ENCODE measurements around the gene TPI1. TPM values are rescaled to one million over a fixed set of nuclear protein-coding genes. Genes with fewer than 3 reads are reported as not detected.

TPI1 gene
- total and polyA plus RNA-seq, 2 of the 8 experiments (the other 6 are each of a cell fraction or from before 2014, with no cell fraction given): 910 to 3,018 TPM

- Histone ChIP-seq H3K27me3 (replicated peaks in 1 of 4; ENCODE audit: control insufficient read depth in 3 of 4, extremely low read depth in 1 of 4, insufficient read depth in 3 of 4, low read length in 3 of 4) (no peaks in the 10 kb centered on the region), H3K4me3 (ENCODE audit: extremely low read depth in 1 of 4, insufficient read depth in 2 of 4, low read depth in 3 of 4, low read length in 4 of 4) (no peak overlapping the region), H2BK120ac (replicated peaks; ENCODE audit: low read depth, low read length) (no peak overlapping the region), H2BK12ac (ENCODE audit: low read depth, low read length) (no peak overlapping the region), H2AK5ac (ENCODE audit: low read depth, low read length) (no peak overlapping the region), H3K18ac (ENCODE audit: extremely low read depth, low read length) (no peak overlapping the region), H4K20me1 (replicated peaks in 1 of 2; ENCODE audit: control insufficient read depth in 1 of 2, insufficient read depth in 2 of 2, low read length in 2 of 2) (peaks cover 0 to 5% of the 10 kb centered on the region in 2 experiments), H4K5ac (ENCODE audit: insufficient read length, low read depth, low read length) (no peak overlapping the region), H3K4me1 (replicated peaks in 1 of 4; ENCODE audit: control insufficient read depth in 3 of 4, insufficient read depth in 4 of 4, low read length in 3 of 4) (peaks cover 0 to 6% (median 0%) of the 10 kb centered on the region in 4 experiments; a peak in 1 of 7 replicates), H3K36me3 (ENCODE audit: control insufficient read depth in 2 of 4, insufficient read depth in 4 of 4, low read length in 3 of 4) (peaks cover 15 to 57% (median 42%) of the 10 kb centered on the region in 4 experiments; a peak in 7 of 8 replicates), H3K56ac (replicated peaks; ENCODE audit: insufficient read length, low read depth, low read length) (no peak overlapping the region), H3K27ac (ENCODE audit: low read depth, low read length) (no peak overlapping the region), H3K23ac (ENCODE audit: insufficient read length) (no peak overlapping the region), H3K9me3 (ENCODE audit: insufficient read depth in 2 of 2, low read depth in 1 of 2, low read length in 1 of 2) (no peaks in the 10 kb centered on the region), H2BK15ac (ENCODE audit: low read length) (no peak overlapping the region), H3K79me1 (ENCODE audit: low read depth, low read length) (peaks cover 2% of the 10 kb centered on the region), H3K23me2 (ENCODE audit: low read depth, low read length) (peaks cover 10% of the 10 kb centered on the region), H4K91ac (replicated peaks; ENCODE audit: insufficient read length, low read length) (no peak overlapping the region), H2BK5ac (ENCODE audit: low read depth, low read length) (no peak overlapping the region), H3K4ac (replicated peaks; ENCODE audit: insufficient read length, low read depth, low read length) (no peak overlapping the region), H2BK20ac (ENCODE audit: low read length) (no peak overlapping the region), H3K79me2 (ENCODE audit: control insufficient read depth in 1 of 2, insufficient read depth in 2 of 2, low read length in 2 of 2) (peaks cover 0 to 9% of the 10 kb centered on the region in 2 experiments; a peak in 2 of 4 replicates), H2AFZ (ENCODE audit: low read length) (no peak overlapping the region), H4K8ac (ENCODE audit: extremely low read depth, insufficient read depth, low read length) (no peak overlapping the region), H3K9ac (replicated peaks in 1 of 4; ENCODE audit: extremely low read depth in 1 of 4, low read depth in 3 of 4, low read length in 3 of 4) (no peak overlapping the region; a peak in 1 of 7 replicates), H3K14ac (ENCODE audit: insufficient read length) (no peak overlapping the region), H3K4me2 (ENCODE audit: insufficient read depth in 1 of 2, low read depth in 2 of 2, low read length in 2 of 2) (no peak overlapping the region)
- CTCF ChIA-PET (ENCODE audit: partially characterized antibody): interaction anchor here (1.0 to 19.8 kb wide), 2 partner anchors 13 to 140 kb away, joined by 4 to 292 read pairs; partner anchors contain the start of genes GNB3 and P3H3
- WGBS, 2 experiments (ENCODE audit: extremely low coverage in 1 of 2, insufficient coverage in 1 of 2, insufficient read length in 1 of 2, insufficient replicate concordance in 2 of 2, low coverage in 1 of 2, low lambda C conversion rate in 2 of 2, missing lambda C conversion rate in 1 of 2): 87% methylated on average over 7 of the region's 7 CpGs; no CpG with 5 or more reads in 1 of the 2 experiments
- no peak for FAIRE-seq
- TF ChIP-seq SP1 (IDR thresholded peaks at IDR 0.05; ENCODE audit: low read depth, low read length) (no peak), ASH2L (IDR thresholded peaks at IDR 0.05; ENCODE audit: low read length) (no peak), KDM4A (IDR thresholded peaks at IDR 0.05; ENCODE audit: low read depth, low read length, severe bottlenecking) (no peak)
- POLR2A ChIA-PET (ENCODE audit: partially characterized antibody): interaction anchor here (1.1 to 25.7 kb wide), 3 partner anchors 15 to 94 kb away, joined by 3 to 588 read pairs (median 388); partner anchors contain the start of genes GNB3, GPR162, MLF2 and P3H3
- DNase-seq (ENCODE audit: low read depth in 1 of 2, low spot score in 2 of 2): no peak
Observed at GRCh38 chr12:6846316-6846869, 20.9 kb upstream of the TPI1 start.

Measured in H1 (cell line).